ENCODE data around the gene SCARB1.

SCARB1 gene

DNA sequence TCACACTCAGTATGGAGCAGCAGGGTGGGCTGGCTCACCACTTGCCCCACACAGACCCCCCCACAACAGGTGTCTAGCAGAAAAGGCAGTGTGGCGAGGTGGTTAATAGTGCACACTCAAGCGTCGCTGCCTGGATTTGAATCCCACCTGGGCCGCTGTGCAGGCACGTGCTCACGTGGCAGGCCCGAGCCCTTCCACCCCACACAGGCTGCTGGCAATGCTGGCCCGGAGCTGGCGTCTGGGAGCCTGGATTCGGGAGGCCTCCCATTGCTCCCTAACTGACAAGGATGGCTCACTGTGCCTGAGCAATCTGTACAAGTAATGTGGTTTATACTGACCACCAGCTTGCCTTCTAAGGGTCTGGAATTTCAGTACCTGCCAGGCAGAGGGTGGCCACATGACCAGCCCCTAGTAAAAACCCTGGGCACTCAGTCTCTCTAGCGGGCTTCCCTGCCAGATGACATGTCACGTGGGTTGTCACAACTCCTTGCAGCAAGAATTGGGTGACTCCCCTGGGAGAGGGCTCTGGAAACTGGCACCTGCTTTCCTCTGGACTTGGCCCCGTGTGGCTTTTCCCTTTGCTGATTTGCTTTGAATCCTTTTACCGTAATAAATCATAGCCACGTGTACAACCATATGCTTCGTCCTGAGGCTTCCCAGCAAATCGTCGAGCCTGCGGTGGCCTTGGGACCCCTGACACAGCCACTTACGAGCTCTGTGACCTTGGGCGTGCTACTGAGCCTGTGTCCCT is 72.8 kb downstream of the SCARB1 start:
- no peak for DNase-seq

DNA sequence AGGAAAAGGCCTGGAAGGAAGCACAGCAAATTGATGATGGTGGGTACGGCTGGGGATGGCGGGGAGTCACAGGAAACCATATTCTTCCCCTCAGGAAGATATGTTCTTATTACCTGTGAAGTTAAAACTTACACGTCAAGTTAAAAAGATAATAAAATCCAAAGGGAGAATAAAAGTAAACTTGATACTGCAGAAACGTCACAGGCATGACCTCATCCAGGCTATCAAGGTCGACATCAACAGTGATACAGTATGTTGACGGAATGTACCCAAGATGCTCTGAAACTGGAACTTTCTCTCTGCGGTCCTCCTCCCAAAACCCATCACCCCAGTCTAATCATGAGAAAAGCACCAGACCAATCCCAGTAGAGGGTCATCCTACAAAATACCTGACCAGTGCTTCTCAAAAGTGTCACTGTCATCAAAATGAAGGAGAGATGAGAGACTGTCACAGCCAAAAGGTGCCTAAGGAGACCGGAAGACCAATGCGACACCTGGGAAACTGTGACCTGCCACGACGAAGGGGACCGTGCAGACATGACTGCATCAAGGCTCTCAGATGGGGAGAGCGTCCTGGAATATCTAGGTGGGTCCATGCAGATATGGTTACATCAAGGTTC is 74.6 kb downstream of the SCARB1 start:
- DNase-seq = no peak

DNA sequence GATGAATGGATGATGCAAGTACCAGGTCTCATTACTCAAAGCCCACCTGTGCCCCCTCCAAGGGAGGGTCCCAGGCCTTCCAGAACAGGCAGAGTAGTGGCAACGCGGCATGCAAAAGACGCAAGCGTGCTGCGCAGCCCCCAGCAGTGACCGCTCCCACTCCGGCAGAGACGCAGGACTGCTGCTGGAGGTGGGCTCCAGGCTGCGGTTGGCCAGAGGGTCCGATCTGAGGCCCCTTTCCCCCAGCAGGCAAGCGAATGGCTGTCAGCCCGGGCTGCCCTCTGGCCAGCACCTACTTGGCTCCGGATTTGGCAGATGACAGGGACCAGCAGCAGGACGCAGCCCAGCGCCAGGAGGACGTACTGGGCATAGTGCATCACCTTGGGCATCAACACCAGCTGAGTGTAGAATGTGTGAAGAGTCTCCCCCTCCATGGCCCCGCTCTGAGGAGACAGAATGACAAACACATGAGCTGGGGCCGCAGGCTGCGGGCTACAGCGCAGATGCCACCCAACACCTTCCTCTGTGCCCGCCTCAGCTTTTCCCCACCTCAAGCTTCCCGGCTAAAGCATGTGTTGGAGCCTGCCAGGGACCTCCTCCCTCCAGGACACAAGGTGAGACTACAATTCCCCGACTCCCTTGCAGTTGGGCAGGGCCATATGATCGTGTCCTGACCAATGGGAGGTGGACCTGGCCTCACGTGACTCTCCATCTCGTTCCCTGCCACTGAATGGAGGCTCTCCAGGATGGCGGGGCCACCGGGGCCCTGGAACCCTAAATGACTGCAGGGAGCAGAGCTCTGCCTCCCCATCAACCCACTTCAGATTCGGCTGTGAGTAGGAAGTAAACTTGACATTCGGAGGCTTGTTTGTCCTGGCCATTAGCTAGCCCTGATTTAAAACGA is 77.4 kb downstream of the SCARB1 start:
- DNase-seq = peak; percentile 94

DNA sequence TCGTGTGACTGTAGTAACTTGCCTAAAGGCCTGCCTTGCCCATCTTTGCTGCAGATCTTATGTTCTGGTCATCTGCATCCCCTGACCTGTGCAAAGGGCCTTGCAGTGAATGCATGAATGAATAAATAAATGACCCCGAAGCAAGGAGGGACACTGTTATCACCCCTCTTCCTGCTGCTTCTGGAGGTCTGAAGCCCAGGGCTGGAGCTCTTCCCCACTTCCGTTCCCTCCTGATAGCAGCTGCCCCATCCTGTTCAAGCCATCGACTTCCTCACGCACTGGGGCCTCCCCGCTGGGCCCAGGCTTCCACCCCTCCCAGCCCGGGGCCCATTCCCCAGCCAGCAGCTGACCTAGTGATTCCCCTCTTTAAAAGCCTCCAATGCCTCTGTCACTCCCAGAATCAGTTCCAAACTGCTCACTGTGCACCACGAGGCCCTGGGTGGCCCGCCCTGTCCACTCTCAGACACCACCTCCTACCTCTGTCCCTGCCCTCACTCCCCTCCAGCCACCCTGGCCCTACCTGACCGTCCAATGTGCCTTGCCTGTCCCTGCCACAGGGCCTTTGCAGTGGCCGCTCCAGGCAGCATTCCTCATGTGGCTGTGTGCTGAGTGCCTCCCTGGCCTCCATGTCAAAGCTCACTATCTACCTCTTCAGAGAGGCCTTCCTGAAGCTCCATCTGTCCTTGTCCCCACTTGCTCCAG is 78.6 kb downstream of the SCARB1 start:
- no peak for DNase-seq

DNA sequence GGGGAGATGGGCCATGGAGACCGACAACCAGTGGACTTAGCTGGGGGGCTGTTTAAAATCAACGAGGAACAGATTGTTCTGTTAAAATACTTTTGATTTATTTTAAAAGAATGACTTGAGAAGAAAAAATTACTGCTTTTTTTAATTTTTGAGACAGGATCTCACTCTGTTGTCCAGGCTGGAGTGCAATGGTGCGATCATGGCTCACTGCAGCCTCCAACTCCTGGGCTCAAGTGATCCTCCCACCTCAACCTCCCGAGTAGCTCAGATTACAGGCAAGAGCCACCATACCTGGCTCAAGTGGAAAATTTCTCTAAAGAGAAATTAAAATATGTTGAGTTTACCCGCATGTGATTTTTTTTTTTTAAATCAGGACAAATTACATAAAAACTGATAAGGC is 80.6 kb downstream of the SCARB1 start:
- no peak for DNase-seq

DNA sequence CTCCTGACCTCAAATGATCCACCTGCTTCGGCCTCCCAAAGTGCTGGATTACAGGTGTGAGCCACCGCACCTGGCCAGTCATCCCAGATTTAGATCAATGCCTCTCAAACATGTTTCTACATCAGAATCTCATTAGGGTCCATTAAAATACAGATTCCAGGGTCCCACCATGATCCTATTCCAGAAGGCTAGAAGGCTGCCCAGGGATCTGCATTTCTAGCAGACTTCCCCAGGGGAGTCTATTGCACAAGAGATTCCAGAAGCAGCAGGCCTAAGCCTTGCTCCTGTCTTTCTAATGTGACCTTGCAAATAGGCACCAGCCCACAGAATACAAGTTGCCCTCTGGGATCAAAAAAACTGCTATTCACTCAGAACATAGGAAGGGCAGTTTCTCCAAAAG is 81.5 kb downstream of the SCARB1 start:
- no peak for DNase-seq

DNA sequence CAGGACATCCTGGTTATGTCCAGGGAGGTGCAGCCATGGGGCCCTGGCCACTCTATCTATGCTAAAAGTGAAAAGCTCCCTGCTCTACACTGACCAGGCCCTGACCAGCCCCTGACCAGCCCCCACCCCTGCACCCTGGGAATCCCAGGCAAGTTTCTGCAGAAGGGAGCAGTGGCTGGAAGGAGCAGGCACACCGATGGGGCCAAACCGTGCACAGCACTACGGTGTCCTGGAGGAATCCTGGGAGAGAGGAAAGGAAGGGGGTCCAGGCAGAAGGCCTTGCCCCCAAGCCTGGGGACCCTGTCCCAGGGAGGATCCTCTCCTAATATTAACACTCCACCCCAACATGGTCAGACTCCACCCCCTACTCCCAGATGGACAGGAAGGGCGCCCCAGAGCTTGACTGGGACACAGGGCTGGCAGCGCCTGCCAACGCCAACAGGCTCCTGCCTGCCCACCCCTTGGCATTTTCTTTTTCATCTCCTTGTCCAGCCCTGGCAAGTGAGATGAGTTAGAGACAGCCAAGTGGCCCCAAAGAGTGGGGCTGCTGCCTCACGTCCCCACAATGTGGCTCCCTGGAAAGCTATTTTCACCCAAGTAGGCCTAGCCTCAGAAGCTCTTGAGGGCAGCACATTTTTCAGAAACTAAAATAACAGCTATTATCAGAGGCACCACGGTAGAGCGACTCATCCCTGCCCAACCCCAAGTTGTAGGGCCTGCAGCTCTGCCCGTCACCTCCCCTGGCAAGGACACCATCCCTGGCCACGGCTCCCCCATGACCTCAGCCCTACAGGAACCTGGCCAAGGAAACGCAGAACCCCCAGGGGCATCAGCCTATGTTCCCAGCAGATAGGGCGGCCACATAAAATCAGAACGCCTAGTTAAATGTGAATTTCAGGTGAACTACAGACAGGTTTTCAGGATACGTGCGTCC is 82.6 kb downstream of the SCARB1 start:
- DNase-seq = no peak

DNA sequence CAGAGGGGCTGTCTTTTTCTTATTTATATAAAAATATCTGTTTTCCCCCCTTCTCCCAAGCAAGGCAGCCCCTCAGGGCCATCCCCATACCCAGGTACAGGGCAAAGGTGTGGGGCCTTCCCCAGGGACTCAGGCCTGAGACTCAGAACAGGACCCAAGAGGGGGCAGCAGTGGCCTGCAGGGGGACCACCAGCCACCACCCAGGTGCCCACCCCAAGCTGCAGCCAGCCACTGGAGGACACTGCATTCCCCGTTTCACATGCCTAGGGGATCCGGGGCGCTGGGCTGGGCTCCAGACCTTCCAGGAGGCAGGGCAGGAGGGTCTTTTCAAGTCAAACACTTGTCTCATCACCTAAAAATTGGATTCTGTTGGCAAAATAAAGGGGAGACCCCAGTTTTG is 83.3 kb downstream of the SCARB1 start:
- DNase-seq = no peak

DNA sequence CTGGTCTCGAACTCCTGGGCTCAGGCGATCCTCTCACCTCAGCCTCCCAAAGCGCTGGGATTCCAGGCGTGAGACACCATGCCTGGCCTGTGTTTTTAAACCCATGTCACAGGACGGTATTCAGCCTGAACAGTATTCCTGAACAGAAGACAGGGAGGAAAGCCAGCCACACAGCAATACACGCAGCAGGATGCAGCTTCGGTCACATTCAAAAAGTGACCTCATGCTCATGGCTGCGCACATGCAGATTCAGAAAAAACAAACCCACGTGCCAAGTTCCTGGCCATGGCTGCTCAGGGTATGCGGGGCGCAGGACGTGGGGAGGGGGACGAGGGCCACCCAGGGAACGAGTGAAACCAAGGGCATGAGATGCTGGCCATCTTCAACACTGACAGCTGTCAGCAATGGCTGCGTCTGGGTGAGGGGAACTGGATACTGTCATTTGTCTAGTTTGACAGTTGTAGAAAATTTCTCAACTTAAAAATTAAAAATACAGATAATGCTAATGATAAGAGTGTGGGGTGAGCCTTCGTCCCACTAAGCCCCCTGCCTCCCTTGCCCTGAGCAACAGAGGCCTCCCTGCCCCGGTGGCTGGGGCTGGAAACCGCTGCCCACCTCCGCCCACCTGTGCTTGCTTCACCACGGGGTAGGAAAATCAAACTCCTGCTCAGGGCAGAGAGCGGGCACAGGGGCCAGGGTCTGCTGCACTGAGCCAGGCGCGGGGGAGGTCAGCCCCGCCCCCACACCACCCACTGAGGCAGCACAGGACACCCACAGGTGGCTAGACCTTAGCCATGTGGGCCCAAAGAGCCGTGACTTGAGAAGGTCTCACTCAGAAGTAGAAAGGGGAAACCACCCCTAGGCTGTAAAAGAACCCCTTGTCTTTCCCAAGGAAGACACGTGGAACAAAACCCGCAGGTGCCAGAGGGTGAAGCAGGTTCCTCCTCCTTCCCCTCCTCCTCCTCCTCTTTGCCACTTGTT is 84.2 kb downstream of the SCARB1 start:
- DNase-seq = no peak

DNA sequence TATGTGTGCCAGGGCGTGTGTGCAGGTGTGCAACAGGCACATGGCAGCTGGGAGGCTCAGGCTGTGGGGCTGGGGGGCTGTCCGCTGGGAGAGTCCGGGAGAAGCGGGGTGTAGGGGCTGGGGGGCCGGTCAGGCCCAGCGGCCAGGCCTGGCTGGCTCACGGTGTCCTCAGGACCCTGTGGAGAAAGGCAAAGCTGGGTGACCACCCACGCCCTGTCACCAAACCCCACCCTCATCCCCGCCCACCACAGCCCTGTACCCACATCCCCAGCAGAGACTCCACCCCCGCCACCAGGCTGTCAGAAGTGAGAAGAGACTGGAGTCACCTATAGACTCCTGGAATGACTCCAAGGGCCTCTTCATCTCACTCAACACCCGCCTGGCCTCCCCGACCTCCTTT is 85.3 kb downstream of the SCARB1 start:
- no peak for DNase-seq

DNA sequence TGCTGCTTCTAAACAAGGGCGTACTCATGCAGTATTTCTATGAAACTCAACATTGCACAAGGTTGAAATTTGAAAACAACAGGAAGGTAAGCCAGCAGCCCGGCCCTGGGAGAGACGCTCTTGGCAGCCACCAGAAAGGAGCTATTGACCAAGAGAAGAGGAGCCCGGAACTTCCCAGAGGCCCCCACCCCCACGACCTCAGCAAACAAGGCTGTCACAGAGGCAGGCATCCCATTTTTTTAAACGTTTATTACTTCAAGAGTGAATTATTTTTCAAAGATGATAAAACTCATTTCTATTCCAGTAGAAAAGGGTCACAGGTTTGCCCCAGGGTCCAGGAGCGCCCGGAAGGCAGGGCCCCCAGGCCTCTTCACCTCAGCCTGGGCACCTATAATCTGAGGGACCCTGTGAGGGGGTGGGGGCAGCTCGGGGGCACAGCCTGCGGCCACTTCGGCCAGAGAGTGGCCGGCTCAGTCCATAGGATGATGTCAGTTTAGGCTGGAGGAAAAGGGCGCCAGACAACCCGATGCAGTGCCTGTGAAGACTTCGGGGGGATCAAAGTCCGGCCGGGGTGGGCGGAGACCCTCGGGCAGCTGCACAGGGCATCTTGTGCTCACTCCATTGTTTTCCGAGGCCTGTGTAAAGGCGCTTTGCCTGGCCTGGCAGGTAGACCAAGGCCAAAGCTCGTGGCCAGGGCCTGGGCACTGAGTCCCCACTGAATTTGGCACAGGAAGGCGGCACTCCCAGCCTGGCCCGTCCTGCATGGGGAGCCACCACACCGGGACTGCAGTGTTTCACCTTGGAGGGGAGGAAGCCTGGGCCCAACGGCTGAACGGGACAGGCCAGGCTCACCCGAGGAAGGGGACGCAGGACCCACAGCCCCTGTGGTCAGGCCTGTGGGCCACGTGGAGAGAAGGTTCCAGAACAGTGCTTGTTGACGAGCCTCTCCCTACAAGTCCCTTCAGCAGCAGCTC is 86.0 kb downstream of the SCARB1 start:
- DNase-seq = no peak

DNA sequence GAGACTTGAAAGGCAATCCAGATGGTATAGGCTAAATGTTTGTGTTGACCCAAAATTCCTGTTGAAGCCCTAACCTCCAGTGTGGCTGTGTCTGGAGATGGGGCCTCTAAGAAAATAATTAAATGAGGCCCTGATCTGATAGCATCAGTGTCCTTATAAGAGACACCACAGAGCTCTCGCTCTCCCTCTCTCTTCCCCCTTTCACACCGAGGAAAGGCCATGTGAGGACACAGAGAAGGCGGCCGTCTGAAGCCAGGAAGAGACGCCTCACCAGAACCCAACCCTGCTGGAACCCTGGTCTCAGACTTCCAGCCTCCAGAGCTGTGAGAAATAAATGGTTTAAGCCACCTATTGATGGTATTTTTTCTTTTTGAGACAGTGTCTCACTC is 87.5 kb downstream of the SCARB1 start:
- no peak for DNase-seq

DNA sequence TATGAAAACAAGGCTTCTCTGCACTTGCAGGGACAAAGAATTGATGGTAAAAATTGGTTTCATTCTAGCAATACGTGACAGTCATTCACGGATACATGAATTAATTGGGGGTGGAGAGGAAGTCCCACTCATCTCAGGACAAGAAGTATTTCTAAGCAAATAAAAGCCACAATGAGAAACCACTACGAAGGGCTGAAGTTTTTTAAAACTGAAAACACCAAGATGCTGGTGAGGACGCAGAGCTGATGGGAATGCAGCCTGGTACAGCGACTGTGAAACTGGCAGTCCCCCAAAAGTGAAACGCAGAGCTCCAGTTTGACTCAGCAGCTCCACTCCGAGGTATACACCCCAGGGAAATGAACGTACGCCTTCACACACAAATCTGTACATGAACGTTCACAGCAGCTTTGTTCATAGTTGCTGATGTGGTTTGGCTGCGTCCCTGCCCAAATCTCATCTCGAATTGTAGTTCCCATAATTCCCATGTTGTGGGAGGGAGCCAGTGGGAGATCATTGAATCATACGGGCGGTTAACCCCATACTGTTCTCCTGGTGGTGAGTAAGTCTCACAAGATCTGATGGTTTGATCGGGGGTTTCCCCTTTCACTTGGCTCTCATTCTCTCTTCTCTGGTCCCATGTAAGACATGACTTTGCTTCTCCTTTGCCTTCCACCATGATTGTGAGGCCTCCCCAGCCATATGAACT is 89.0 kb downstream of the SCARB1 start:
- DNase-seq = peak; percentile 98

DNA sequence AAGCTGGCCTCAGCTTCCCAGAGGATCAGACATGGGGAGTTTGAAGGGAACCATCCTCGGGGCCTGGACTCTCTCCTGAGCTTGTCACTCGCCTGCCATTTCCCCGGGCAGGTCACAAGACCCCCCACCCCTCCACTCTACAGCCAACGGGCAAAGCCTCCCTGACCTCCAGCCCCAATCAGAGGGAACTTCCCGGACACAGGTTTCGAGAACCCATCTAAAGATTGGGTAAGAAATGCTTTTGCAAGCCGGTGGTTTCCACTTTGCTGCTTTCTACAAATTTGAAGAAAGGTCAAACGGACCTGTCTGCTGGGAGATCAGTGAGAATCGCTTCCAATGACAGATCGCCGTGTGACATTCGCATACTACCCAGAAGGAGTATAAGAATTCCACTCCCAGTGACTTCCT is 89.6 kb downstream of the SCARB1 start:
- DNase-seq = no peak

DNA sequence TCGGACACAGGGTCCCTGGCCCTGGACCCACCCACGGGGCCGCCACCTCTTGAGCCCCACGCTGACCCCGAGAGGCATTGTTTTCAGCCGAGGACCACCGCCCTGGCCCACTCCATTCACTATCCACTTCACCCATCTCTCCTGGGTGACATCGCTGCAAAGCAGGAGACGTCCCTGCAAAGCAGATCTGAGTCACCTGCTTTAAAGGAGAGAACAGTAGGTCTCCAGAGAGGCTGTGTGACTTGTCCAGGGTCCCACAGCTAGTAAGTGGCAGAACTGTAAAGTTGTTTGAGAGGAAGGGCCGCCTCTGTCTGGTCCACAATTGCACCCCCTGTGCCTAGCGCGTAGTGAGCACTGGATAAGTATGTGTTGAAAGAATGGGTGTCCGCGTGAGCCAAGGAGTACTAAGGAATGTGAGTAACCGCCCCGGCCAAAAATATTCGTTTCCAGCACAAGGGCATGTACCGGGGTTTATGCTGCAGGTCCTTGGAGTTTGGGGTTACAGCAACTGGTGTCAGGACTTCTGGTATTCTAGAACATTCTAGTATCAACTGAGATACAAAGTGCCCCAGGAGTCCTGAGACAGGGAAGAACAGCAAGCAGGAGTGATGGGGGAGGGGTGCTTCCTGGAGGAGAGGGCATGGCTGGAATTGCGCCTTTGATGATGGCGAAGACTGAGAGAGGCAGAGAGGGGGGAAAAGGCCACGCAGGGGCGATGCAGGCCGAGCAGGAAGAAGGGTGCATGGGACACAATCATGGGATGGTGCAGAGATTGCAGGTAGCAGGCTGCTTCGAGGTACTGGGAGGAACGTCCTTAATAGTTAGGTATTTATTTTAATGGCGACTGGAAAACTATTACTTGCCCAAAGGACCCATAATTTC is 91.1 kb downstream of the SCARB1 start:
- no peak for DNase-seq

DNA sequence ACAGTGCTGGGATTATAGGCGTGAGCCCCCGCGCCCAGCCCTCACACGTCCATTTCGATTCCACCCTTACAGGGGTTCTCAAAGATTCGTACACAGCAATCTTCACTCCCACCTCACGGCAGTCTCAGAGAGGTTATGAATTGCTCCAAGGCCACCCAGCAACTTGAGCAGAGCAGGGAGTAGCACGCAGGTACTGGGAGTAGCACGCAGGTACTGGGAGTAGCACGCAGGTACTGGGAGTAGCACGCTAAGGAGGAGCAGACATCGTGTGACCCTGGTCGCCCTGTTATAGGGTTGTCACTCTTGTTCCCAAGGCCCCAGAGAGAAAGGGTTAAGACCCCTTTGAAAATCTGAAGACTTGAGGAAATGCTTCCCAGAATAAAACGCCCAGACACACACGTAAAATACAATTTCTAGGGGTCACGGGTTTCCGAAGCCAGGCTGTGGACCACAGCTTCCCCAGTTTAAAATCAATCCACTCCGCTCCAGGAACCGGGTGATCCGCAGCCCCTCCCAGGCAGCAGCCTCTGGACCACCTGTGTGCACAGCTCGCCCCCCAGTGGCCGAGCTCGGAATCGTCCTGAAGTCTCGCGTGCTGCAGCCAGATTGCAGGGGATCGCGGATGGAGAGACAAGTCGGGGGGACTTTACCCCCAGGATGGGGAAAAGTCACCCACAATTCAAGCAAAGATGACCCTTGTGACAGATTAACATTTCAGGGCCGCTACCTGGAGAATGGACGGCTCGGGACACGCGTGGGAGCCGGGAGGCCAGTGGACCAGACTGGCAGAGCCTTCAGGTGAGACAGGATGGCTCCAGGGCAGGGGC is 92.0 kb downstream of the SCARB1 start:
- peak; percentile 66 for DNase-seq

DNA sequence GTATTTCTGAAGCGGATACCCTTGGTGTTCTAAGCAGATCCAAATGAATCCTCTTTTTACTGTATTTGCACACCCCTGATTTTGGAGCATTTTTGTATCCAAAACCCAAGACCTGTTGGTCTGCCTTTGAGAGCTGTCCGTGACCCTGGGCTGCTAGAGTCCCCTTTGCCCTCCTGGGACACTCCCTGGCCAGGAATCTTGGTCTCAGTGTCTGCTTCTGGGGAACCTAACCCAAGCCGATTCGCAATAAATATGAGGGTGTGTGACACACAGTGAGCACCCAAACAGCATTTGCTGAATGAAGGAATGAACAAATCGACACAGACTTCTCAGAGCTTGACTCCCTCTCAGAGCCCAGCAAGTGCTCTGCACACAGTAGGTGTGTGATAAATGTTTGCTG is 92.9 kb downstream of the SCARB1 start:
- DNase-seq = no peak

Measured in fibroblast of skin of right biceps (primary cell).